ENCODE results near the gene APPL1. TPM values are rescaled to one million over a fixed set of nuclear protein-coding genes. Genes with fewer than 3 reads are reported as not detected.
"Not testable (repeated sequence)": the region's sequence is repeated elsewhere in the genome, so short reads cannot be mapped to it uniquely, and the experiment has no call there.

Gene APPL1
- total RNA-seq, 1 donor = 53.9 TPM

GRCh38 chr3:57292159-57292896 lies 64.8 kb downstream of the APPL1 start, which contains the start of gene ASB14:
Gene ASB14 (minus strand): TSS chr3:57292685. CDS start chr3:57292033, 652 bp downstream.
- Histone ChIP-seq H3K9me3 (ENCODE audit: low read depth, low read length) (no peaks in the 10 kb centered on the region), H3K4me3 (ENCODE audit: low read length) (no peak within 1 kb of the TSS), H3K27me3 (ENCODE audit: insufficient read depth, low read length) (no peaks in the 10 kb centered on the region), H3K4me1 (ENCODE audit: insufficient read depth, low read length) (no peaks in the 10 kb centered on the region)

DNA sequence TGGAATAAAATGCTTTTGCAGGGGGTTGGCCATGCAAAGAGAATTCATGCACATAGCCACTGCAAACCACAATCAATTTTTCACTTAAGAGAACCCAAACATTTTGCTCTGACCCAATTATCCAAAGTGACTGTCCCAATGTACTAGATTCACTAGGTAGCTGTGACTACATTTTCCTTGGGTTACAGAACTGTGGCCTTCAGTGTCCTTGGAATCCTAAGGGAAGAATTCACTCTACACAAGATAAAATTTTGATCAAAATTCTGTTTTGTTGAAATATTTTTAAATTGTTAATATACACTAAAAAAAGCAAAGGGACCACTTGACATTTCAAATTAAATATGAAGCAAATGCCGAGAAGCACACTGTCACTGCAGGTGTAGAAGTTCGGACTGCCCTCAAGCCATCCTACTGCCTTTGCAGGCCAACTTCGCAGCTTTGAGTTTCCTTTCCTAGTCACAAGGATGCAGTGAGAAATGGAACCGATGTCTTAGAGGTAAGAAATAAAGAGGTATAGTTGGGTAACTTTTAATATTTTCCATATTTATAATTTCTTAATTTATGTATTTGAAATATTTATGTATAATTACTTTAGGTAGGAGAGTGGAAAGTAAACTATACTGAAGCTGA lies 65.5 kb downstream of the APPL1 start:
- no peaks in the 10 kb centered on the region for H3K4me1 ChIP-seq (ENCODE audit: insufficient read depth, low read length)
- no peak overlapping the region for H3K4me3 ChIP-seq (ENCODE audit: low read length)
- H3K27me3 ChIP-seq (ENCODE audit: insufficient read depth, low read length) = no peaks in the 10 kb centered on the region
- H3K9me3 ChIP-seq (ENCODE audit: low read depth, low read length) = no peaks in the 10 kb centered on the region

GRCh38 chr3:57298041-57298440 lies 70.5 kb downstream of the APPL1 start:
- H3K4me1 ChIP-seq (ENCODE audit: insufficient read depth, low read length) = no peaks in the 10 kb centered on the region
- no peaks in the 10 kb centered on the region for H3K27me3 ChIP-seq (ENCODE audit: insufficient read depth, low read length)
- H3K4me3 ChIP-seq (ENCODE audit: low read length) = no peak overlapping the region
- no peaks in the 10 kb centered on the region for H3K9me3 ChIP-seq (ENCODE audit: low read depth, low read length)

- H3K9me3 ChIP-seq (ENCODE audit: low read depth, low read length); H3K27me3 ChIP-seq (ENCODE audit: insufficient read depth, low read length); H3K4me1 ChIP-seq (ENCODE audit: insufficient read depth, low read length); H3K4me3 ChIP-seq (ENCODE audit: low read length): not testable (repeated sequence)
Measured at GRCh38 chr3:57303520-57303919, 76.0 kb downstream of the APPL1 start.

GRCh38 chr3:57309769-57310360 lies 82.3 kb downstream of the APPL1 start:
- Histone ChIP-seq H3K9me3 (ENCODE audit: low read depth, low read length) (no peaks in the 10 kb centered on the region), H3K27me3 (ENCODE audit: insufficient read depth, low read length) (no peaks in the 10 kb centered on the region), H3K4me1 (ENCODE audit: insufficient read depth, low read length) (no peaks in the 10 kb centered on the region), H3K4me3 (ENCODE audit: low read length) (no peak overlapping the region)

DNA sequence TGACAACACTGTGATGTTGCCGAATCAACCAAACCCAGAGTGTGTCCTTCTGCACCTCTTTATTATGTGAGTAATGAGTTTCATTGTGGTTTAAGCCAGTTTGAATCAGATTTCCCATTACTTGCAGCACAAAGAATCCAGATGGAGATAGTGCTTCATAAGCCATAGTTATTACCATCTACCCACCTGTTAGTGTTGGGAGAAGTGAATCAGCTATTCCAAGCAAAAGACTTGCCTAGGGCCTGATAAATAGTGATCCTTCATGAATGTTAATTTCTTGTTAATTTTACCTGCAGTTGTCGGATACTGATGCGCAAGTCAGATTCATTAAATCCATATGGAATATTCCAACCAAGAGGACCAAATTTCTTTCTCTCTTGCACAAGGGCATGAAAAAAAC lies 86.7 kb downstream of the APPL1 start:
- Histone ChIP-seq H3K27me3 (ENCODE audit: insufficient read depth, low read length) (no peaks in the 10 kb centered on the region), H3K4me3 (ENCODE audit: low read length) (no peak overlapping the region), H3K9me3 (ENCODE audit: low read depth, low read length) (peaks cover 6% of the 10 kb centered on the region), H3K4me1 (ENCODE audit: insufficient read depth, low read length) (no peaks in the 10 kb centered on the region)

Other genes starting within 250 kb of the APPL1 start
- not detected for gene SPATA12, start 167.1 kb upstream of the APPL1 start, total RNA-seq
- under 0.01 TPM for gene IL17RD, start 62.4 kb upstream of the APPL1 start, total RNA-seq
- gene HESX1, start 27.8 kb upstream of the APPL1 start, total RNA-seq = 0.52 TPM
- gene ASB14, start 65.0 kb downstream of the APPL1 start, total RNA-seq = 0.10 TPM

All from mononuclear cell (primary cell).